Hepatocyte (in vitro differentiated cells): Measurements from ENCODE around the gene DGAT2. TPM values are rescaled to one million over a fixed set of nuclear protein-coding genes. Genes with fewer than 3 reads are reported as not detected.

Experiments
- DNase-seq: peaks from one replicate; pipeline ENCODE4 v3.0.0-alpha.2; 2016; ENCODE audit warnings: low spot score
- H2AFZ ChIP-seq: fragments of 200-600 bp; sonication (generic); 2 replicates; pipeline ENCODE4 v1.6.0; 2016; ENCODE audit warnings: antibody characterized with exemption, mild to moderate bottlenecking
- H3K27ac ChIP-seq: fragments of 200-600 bp; sonication (generic); 2 replicates; pipeline ENCODE4 v1.5.1; 2016; ENCODE audit warnings: mild to moderate bottlenecking
- H3K27me3 ChIP-seq: fragments of 200-600 bp; sonication (generic); 2 replicates; pipeline ENCODE4 v1.6.1; 2016
- H3K36me3 ChIP-seq: fragments of 200-600 bp; sonication (generic); replicated peaks from 2 replicates; pipeline ENCODE4 v1.5.1; 2016; ENCODE audit warnings: low read depth; ENCODE audit not compliant: insufficient read depth
- H3K4me1 ChIP-seq: fragments of 200-600 bp; sonication (generic); 2 replicates; pipeline ENCODE4 v1.5.1; 2016; ENCODE audit warnings: mild to moderate bottlenecking, moderate library complexity; ENCODE audit not compliant: insufficient read depth
- H3K4me2 ChIP-seq: fragments of 200-600 bp; sonication (generic); 2 replicates; pipeline ENCODE4 v1.6.0; 2016
- H3K4me3 ChIP-seq: fragments of 200-600 bp; sonication (generic); 2 replicates; pipeline ENCODE4 v1.5.1; 2016; ENCODE audit warnings: mild to moderate bottlenecking
- H3K79me2 ChIP-seq: fragments of 200-600 bp; sonication (generic); 2 replicates; pipeline ENCODE4 v1.6.0; 2017; ENCODE audit warnings: mild to moderate bottlenecking
- H3K9me2 ChIP-seq: fragments of 200-600 bp; sonication (generic); replicated peaks from 2 replicates; pipeline ENCODE4 v1.6.0; 2017; ENCODE audit warnings: mild to moderate bottlenecking; ENCODE audit not compliant: insufficient read depth
- H3K9me3 ChIP-seq: fragments of 200-600 bp; sonication (generic); 2 replicates; pipeline ENCODE4 v1.5.1; 2016; ENCODE audit warnings: low read depth, mild to moderate bottlenecking
- H4K20me1 ChIP-seq: fragments of 200-600 bp; sonication (generic); 2 replicates; pipeline ENCODE4 v1.6.0; 2016; ENCODE audit warnings: mild to moderate bottlenecking; ENCODE audit not compliant: insufficient read depth, poor library complexity, severe bottlenecking
- CTCF ChIP-seq: fragments of 200-600 bp; sonication (generic); IDR thresholded peaks from 2 replicates; pipeline ENCODE4 v1.5.1; 2016; ENCODE audit warnings: antibody characterized with exemption, mild to moderate bottlenecking; ENCODE audit not compliant: poor library complexity
- EZH2 ChIP-seq: fragments of 200-600 bp; sonication (generic); IDR thresholded peaks from 2 replicates; pipeline ENCODE4 v1.6.1; 2016; ENCODE audit warnings: antibody characterized with exemption, mild to moderate bottlenecking, borderline replicate concordance
- EZH2phosphoT487 ChIP-seq: fragments of 200-600 bp; sonication (generic); IDR thresholded peaks from one replicate; pipeline ENCODE4 v1.6.1; 2018; ENCODE audit warnings: antibody characterized with exemption, mild to moderate bottlenecking, low read depth, moderate library complexity; ENCODE audit not compliant: unreplicated experiment, severe bottlenecking
- WGBS: methylation state at CpG from one replicate; pipeline ENCODE4 v1.1.6; 2016; ENCODE audit warnings: low lambda C conversion rate; ENCODE audit errors: missing lambda C conversion rate; 5-methylcytosine and 5-hydroxymethylcytosine counted together
- polyA plus RNA-seq: library from polyadenylated mRNA; unstranded; fragments of >200 nt; fragmentation: Nextera tagmentation; extraction: Ambion mirVana; gene quantifications from 2 replicates; pipeline ENCODE4 v1.2.1, GENCODE V29; 2016
- total RNA-seq: library from RNA; depleted of rRNA; stranded (reverse); fragments of >200 nt; gene quantifications from 2 replicates; pipeline ENCODE4 v1.2.3, GENCODE V29; 2014

The DGAT2 gene
- total and polyA plus RNA-seq, 2 experiments from 2014 or later, result 55.6 to 60.5 TPM

GRCh38 chr11:75816561-75817239 lies 48.1 kb downstream of the DGAT2 start:
- no peaks in the 10 kb centered on the region for H3K27me3 ChIP-seq
- H3K27ac ChIP-seq, result no peak overlapping the region
- H3K4me3 ChIP-seq, result peak overlapping the region; percentile 65
- TF ChIP-seq EZH2phosphoT487, result no peak
- TF ChIP-seq EZH2, result no peak
- no peak for TF ChIP-seq CTCF
- no peaks in the 10 kb centered on the region for H3K9me2 ChIP-seq
- H3K4me2 ChIP-seq, result peak overlapping the region; percentile 86
- no peaks in the 10 kb centered on the region for H3K36me3 ChIP-seq
- peaks cover 3% of the 10 kb centered on the region for H4K20me1 ChIP-seq
- no peak overlapping the region for H2AFZ ChIP-seq
- H3K79me2 ChIP-seq, result peaks cover 63% of the 10 kb centered on the region
- peaks cover 19% of the 10 kb centered on the region for H3K4me1 ChIP-seq
- 33% methylated on average over 6 of the region's 6 CpGs for WGBS
- DNase-seq, result no peak
- H3K9me3 ChIP-seq, result no peaks in the 10 kb centered on the region

DNA sequence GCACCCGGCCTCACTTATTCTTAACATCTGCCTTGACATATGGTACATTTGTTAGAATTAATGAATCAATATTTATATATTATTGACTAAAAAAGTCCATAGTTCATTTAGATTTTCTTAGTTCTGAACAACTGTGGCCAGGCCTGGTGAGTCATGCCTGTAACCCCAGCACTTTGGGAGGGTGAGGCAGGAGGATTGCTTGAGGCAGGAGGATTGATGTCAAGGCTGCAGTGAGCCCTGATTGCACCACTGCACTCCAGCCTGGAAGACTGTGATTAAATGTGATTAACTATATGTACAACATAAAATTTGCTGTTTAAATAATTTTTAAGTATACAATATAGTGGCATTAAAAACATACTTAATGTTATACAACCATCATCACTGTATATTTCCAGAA lies 52.1 kb downstream of the DGAT2 start:
- Histone ChIP-seq H3K4me2 (no peak overlapping the region), H3K9me2 (no peaks in the 10 kb centered on the region), H3K9me3 (no peaks in the 10 kb centered on the region), H3K27me3 (no peaks in the 10 kb centered on the region), H3K27ac (no peak overlapping the region), H4K20me1 (peaks cover 3% of the 10 kb centered on the region), H3K4me3 (no peak overlapping the region), H2AFZ (no peak overlapping the region), H3K4me1 (peaks cover 25% of the 10 kb centered on the region), H3K79me2 (peaks cover 98% of the 10 kb centered on the region), H3K36me3 (no peaks in the 10 kb centered on the region)
- TF ChIP-seq EZH2phosphoT487 (no peak), CTCF (no peak), EZH2 (no peak)
- DNase-seq, result no peak
- 50% methylated on average over 1 of the region's 1 CpG for WGBS

DNA sequence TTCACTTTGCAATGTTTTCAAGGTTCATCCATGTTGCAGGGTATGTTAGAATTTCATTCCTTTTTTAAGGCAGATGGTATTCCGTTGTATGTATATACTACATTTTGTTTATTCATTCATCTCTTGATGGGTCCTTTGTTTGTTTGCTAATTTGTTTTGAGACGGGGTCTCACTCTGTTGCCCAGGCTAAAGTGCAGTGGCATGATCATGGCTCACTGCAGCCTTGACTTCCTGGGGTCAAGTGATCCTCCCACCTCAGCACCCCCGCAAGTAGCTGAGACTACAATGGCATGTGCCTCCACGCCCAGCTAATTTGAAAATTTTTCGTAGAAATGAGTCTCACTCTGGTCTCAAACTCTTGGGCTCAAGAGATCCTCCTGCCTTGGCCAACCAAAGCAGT lies 52.6 kb downstream of the DGAT2 start:
- peaks cover 3% of the 10 kb centered on the region for H4K20me1 ChIP-seq
- no peaks in the 10 kb centered on the region for H3K27me3 ChIP-seq
- DNase-seq, result no peak
- no peak overlapping the region for H3K4me3 ChIP-seq
- no peak for TF ChIP-seq EZH2phosphoT487
- TF ChIP-seq EZH2, result no peak
- no peak for TF ChIP-seq CTCF
- H3K79me2 ChIP-seq, result peaks cover 96% of the 10 kb centered on the region
- no peaks in the 10 kb centered on the region for H3K9me2 ChIP-seq
- 81% methylated on average over 5 of the region's 5 CpGs for WGBS
- H3K9me3 ChIP-seq, result no peaks in the 10 kb centered on the region
- no peaks in the 10 kb centered on the region for H3K36me3 ChIP-seq
- peaks cover 24% of the 10 kb centered on the region for H3K4me1 ChIP-seq
- H3K4me2 ChIP-seq, result no peak overlapping the region
- no peak overlapping the region for H2AFZ ChIP-seq
- H3K27ac ChIP-seq, result no peak overlapping the region
